ENCODE data around the gene KIF3C.

- TF ChIP-seq GATA2 (IDR thresholded peaks at IDR 0.05; ENCODE audit: low read depth, low read length) (no peak), GATA3 (IDR thresholded peaks at IDR 0.05; ENCODE audit: low read depth, low read length) (no peak)
Observed at GRCh38 chr2:25894135-25894830, 88.0 kb downstream of the KIF3C start.

Measured in SH-SY5Y (cell line).